NCI-H2171 (cell line): ENCODE measurements around the gene OOEP.
"Not testable (repeated sequence)": the region's sequence is repeated elsewhere in the genome, so short reads cannot be mapped to it uniquely, and the experiment has no call there.

ENCODE experiments used
- DNase-seq: peaks from one replicate; lab custom pipeline; 2025; lab: John Stamatoyannopoulos, UW

Gene OOEP

DNA sequence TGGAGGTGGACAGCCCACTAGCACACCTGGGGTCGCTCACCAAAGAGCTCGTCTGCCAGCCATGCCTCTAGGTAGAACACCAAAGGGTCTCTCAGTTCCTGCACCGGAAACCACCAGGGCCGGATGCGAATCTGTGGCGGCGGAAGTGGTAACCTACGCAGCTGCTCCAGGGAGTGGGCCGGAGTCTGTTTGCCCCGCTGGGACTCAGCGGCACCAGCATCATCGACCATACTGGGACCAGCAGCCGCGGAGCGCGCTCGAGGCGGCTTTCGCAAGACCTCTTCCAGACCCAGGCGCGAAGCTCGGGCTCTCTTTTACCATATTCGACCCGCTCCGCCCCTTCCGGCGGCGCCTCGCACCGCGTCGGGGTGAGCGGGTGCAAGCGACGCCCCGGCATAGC is at the start of gene OOEP:
Gene OOEP (minus strand): TSS at position 335 of the 400 bp plus-strand sequence. CDS start 105 bp downstream, at position 230.
- no peak for DNase-seq

DNA sequence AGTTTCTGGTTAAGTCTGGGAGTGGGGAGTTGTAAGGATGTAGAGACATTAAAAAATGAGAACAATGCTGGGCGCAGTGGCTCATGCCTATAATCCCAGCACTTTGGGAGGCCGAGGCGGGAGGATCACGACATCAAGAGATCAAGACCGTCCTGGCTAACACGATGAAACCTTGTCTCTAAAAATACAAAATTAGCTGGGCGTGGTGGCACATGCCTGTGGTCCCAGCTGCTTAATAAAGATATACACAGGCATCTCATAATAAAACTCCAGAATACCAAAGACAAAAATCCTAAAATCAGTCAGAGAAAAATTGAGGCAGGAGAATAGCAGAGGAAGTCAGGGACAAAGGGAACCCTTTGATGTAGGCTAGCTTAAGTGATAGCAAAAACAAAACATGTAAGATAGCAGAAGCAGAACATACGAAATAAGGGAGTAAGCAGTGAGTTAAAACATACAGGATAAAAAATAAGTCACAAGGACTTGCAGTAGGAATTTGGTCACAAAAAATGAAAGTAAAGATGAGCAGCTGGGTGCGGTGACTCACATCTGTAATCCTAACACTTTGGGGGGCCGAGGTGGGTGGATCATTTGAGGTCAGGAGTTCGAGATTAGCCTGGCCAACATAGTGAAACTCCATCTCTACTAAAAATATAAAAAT is 48.5 kb upstream of the OOEP start:
- DNase-seq, result no peak

DNA sequence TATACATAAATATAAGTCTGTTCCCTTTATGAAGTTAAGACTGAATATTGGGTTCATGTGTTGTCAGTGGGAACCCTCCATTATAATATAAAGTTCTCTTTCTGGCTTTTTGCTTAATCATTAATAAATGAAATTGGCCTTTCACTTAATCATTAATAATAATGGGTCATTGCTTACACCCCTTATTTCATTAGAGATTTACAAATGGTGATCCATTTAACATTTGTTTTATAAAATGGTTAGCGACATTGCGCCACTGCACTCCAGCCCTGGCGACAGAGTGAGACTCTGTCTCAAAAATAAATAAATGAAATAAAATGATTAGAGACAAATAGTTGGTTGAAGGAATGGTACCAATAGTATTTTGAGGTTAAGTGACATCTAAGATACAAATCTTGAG is 43.4 kb upstream of the OOEP start:
- no peak for DNase-seq

DNA sequence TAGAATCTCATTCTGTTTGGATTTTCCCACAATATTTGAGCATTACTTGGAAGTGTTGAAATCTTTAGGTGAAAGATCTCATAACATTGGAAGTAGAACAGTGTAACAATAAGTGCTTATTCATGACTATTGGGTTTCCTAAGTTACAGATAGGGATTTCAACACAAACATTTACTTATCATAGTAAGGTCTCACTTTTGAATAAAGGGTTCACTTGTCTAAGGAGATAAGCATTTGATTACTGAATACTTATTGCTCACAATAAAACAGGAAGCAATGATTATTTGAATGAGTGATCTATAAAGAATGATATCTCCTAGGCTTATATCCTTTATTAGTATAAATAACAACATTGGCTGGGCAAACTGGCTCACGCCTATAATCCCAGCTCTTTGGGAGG is 39.7 kb upstream of the OOEP start:
- no peak for DNase-seq

DNA sequence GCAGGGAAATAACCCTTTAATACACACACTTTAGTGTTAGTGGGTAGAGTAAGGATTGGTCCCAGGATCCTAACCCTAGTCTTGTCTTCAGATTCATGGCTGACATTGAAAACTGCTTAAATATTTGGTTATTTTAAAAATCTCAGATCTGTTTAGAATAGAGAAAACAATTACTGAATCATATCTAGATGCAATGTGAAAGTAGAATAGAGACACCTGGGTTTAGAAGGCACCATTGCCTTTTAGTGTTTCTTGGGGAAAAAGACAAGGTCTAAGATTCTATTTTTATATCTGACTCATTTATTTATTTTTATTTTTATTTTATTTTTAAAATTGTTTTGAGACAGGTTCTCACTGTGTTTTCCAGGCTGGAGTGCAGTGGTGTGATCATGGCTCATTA is 31.0 kb upstream of the OOEP start:
- DNase-seq, result no peak

DNA sequence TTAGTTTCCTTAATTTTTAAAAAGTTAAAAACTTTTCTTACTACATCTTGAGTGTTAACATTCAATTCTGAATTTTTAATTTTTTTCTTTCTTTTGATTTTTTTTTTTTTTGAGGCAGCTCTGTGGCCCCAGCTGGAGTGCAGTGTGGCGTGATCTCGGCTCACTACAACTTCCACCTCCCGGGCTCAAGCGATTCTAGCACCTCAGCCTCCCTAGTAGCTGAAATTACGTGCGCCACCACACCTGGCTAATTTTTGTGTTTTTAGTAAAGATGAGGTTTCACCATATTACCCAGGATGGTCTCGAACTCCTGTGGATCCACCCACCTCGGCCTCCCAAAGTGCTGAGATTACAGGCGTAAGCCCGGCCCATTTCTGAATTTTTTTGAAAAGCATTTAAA is 26.2 kb upstream of the OOEP start:
- DNase-seq, result no peak

DNA sequence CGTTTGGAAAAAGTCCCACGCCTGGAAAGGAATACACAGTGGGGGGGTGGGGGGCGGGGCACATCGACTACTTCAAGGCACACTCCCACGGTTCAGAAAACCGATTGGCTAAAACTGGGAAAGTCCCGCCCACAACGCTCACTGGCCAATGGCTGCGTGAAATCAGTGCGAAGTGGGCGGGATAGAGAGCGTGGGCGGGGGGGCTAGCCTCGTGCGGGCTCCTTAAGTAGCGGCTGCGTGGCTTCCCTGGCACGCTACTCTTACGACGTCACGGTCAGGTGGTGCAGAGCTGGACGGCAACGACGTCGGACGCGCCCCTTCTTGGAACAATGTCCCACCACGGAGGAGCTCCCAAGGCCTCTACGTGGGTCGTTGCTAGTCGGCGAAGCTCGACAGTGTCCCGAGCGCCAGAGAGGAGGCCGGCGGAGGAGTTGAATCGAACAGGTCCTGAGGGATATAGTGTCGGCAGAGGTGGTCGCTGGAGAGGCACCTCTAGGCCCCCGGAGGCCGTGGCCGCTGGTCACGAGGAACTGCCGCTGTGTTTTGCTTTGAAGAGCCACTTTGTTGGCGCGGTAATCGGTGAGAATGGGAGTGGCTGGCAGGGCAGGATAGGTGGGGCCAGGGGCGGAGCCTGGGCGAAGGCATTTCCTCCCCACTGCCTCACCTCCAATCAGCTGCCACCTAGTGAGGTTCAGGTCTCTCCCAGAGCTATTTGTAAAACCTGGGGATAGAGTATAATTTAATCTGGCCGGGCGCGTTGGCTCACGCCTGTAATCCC is 25.1 kb upstream of the OOEP start, which contains the start of gene DDX43:
Gene DDX43 (plus strand): TSS at position 252 of the 778 bp plus-strand sequence. CDS start 78 bp downstream, at position 330.
- DNase-seq, result peak; percentile 72

DNA sequence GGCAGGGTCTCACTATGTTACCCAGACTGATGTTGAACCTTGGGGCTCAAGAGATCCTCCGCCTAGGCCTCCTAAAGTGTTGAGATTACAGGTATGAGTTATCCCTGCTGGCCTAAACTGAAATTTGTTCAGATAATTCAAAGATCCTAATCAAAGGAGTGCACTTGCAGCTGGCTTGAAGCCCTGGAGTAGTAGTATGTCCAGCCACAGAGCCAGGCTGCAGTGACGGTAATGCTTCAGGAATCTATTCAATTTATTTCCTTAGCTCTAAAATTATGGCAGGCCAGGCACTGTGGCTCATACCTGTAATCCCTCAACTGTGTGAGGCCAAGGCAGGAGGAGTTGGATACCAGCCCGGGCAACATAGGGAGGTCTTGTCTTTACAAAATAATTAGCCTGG is 23.6 kb upstream of the OOEP start:
- DNase-seq, result no peak

DNA sequence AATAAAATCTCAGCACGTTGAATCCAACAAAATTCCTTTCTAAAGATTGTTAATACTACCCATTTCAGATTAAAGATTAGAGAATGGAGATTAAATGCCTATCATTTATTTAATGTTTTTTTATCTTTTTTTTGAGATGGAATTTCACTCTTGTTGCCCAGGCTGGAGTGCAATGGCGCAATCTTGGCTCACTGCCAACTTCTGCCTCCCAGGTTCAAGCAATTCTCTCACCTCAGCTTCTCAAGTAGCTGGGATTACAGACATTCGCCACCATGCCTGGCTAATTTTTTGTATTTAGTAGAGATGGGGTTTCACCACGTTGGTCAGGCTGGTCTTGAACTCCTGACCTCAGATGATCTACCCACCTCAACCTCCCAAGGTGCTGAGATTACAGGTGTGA is 22.5 kb upstream of the OOEP start:
- DNase-seq, result not testable (repeated sequence)

DNA sequence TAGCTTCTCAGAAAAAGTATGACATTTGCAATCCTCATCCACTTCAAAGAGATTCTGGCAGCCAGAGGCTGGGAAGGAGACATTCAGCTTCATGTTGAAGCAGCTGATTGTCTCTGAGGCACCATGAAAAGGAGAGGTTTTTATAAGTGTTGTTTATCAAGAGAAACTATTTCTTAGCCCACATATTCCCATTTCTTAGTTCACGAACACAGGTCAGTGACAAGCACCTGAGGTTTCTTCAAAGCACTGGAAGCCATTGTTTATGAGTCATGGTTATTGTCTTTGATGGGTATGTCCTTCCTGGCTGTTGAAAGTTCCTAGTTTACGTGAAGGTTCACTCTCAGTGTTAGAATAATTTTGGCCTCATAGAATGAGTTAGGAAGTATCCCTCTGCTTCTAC is 22.0 kb upstream of the OOEP start:
- no peak for DNase-seq

DNA sequence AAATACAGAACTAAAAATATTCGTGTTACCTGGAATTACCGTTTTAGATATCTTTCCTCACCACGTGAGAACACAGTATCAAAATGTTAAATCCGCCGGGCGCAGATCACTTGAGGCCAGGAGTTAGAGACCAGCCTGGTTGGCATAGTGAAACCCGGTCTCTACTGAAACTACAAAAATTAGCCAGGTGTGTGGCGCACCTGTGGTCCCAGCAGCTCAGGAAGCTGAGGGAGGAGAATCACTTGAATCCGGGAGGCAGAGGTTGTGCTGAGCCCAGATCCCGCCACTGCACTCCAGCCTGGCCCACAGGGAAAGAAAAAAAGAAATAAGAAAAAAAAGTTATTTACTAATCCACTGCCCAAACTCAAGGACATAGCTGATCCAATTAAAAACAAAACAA is 20.2 kb upstream of the OOEP start:
- DNase-seq, result no peak

DNA sequence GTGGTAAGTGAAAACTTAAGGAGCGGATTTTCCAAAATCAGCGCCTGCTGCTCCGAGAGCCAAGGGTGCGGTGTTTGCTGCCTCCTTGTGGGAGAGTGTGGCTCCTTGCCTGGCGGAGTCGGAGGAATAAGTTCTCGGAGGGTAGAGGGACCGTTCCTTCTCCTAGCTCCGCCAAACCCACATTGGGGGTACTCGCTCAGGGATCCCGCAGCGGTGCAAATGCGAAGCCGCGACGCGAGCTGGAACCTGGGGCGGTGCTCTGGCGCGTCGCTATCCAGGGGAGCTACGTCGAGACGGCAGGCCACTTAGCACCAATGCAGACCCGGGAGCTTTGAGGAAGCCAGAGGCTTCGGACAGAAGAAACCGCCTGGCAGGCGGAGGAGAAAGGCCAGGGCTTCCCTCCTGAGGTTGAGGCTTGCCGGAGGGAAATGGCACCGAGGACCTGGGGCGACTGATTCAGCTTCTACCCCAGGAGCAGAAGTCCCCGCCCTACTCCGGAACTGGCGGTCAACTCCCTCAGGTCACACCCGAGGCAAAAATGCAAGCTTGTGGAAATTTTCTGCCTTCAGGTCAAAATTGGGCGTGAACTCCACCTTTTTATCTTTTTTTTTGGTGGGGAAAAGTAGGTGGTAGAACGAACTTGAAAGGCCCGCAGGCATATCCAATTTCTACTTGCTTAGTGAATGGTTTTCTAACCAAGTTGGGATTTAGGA is 19.3 kb upstream of the OOEP start:
- DNase-seq, result no peak

DNA sequence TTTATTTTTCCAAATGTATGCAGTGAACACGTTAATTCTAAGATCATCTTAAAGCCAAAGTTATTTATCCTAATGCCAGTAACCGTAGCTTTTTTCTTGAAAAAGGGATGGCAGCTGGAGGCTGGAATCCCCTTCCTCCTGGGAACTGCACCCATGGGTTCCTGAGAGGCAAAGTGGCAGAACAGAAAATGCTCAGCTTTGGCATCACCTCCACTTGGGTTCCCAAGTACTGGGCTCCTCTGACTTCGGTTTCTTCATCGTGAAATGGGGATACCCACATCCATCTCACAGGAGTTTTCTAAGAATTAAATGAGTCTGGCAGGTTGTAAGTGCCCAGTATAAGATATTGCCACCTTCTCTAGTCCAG is 18.7 kb upstream of the OOEP start:
- DNase-seq, result no peak

DNA sequence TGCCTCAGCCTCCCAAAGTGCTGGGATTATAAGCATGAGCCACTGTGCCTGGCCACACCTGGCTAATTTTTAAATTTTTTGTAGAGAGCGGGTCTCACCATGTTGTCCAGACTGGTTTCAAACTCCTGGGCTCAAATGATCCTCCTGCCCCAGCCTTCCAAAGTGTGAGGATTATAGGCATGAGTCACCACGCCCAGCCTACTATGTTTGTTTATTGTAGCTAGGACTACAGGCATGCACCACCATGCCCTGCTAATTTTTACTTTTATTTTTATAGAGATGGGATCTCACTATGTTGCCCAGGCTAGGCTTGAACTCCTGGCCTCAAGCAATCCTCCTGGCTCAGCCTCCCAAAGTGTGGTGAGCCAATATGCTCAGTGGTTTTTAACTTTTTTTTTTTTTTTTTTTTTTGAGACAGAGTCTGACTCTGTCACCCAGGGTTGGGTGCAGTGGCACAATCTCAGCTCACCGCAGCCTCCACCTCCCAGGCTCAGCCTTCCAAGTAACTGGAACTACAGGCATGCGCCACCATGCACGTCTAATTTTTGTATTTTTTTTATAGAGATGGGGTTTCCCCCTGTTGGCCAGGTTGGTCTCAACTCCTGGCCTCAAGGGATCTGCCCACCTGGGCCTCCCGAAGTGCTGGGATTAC is 12.9 kb upstream of the OOEP start:
- DNase-seq, result no peak

DNA sequence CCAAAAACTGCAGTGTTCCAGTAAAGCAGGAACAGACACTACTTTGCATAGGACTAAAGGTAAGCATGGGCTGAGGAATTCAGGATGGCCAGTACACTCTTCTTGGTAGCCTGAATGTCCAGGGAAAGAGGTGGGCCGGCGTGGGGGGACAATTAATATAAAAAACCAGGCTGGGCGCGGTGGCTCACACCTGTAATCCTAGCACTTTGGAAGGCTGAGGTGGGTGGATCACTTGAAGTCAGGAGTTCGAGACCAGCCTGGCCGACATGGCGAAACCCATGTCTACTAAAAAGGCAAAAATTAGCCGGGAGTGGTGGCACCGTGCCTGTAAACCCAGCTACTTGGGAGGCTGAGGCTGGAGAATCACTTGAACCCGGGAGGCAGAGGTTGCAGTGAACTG is 11.8 kb upstream of the OOEP start:
- not testable (repeated sequence) for DNase-seq

DNA sequence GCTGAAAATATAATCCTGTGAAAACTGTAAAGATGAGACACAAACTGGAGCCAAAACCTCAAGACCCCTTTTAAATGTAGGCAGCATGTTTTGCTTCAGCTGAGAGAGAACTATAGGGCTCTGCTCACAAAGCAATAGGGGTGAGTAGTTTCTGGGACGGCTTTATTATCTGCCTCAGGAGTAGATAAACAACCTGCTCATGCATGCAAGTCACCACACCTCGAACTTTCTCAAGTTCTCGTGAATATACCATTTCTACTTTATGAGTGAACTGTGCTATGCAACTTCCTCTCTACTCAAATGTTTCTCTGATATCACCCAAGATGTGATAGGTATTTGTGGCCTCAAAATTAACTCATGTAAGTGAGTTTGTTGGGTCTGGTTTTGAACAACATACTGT is 7.5 kb upstream of the OOEP start:
- no peak for DNase-seq

DNA sequence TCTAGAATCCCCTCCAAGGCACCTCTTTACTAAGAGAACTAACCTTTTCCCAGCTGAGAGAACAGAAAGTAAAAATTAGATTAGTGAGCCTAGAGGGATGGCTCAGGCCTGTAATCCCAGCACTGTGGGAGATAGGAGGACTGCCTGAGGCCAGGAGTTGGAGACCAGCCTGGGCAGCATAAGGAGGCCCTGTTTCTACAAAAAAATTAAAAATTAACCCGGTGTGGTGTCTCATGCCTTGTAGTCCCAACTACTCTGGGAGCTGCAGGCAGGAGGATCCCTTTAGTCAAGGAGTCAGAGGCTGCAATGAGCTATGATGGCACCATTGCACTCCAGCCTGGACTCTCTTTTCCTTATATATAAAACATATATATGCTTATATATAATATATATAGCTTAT is 5.5 kb upstream of the OOEP start:
- no peak for DNase-seq

DNA sequence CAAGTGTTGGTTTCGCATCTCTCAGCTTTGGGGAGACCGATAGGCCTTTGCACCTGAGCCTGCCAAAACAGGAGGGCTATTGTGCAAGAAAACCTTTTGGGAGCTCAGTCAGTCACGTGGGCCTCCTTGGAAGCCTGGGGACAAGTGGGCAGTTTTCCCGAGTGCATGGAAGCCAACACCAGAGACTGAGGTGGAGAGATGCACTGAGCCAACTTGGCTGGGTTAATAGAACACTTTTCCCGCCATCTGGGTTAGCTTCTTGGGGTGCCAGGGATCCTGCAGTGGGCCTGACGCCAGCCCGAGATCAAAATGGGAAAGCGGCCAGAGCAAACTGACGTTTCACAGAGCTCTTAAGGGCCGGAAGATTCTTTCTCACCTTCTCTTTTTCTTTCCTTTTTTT is 2.8 kb upstream of the OOEP start:
- DNase-seq, result no peak

DNA sequence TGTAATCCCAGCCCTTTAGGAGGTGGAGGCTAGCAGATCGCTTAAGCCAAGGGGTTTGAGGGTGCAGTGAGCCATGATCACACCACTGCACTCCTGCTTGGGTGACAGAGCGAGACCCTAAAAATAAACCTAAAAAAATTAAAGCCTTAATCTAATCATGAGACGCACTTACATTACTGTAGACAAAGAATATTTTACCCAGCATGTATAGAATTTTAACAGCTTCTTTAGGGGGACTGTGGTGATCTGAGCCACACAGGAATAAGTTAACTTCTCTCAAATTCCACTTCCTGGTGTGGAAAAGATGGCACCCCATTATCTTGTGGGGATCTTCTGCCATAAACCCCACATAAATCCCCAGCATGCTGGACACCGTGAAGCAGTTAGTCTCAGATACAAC is 2.3 kb upstream of the OOEP start:
- DNase-seq, result no peak

DNA sequence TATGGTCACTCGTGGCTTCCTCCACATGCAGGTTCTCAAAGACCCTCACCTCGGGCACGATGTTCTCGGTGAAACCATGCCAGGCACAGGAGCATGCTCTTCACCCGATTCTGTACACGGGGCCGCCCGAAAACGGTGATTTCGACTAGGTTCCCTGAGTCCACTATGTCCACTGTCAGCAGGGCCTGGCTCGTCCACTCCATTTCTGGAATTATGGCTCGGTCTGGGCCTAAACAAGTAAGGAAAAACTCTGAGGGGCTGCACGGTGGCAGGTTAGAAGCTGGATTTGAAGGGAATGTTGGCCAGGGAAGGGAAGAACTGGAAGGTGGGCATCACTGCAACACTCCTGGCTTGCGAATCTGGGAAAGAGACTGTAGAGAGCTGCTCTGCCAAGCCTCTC is 540 bp downstream of the OOEP start:
- DNase-seq, result no peak

DNA sequence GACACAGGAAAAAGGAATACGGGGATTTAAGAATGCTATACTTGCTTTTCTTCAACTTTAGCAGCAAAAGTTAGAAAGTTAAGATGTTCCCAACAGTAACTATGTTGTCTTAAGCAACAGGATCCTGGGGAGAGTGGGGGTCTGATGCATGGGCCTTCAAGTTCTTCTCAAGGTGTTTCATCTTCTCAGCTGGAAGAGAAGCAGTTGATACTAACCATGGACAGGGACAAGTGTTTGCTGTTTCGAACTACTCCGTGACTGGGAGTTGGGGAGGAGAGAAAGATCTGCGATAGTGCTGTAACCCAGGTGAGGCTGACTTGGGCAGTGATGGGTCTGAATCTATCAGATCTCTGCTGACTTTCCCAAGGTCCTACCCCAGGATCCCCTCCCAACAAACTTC is 1.0 kb downstream of the OOEP start:
- no peak for DNase-seq

DNA sequence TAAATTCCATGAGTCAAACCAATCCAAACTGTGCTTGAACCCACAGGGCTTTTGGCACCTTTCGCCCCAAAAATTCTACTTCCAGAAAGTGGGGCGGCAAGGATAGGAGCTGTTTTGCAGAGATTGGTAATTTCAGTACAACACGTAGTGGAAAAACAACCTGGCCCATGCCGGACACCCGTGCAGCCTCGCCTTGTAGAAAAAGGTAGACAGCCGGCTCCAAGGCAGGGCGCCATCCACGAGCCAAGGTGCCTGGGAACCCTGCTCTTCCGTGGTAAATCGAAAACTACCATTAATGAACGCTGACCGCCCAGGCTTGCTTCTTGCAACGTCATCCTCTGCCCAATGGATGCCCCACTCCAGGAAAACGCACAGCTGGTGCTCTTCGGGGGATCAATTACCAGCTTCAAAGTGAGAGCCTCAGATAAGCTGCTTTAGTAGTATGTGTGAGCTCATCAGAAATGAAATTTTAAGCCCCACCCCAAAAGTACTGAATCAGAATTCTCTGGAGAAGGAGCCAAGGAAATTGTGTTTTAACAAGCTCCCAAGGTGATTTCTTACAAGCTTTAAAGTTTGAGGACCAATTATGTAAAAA is 1.8 kb downstream of the OOEP start:
- DNase-seq, result no peak
